NT2/D1 (cell line): ENCODE data around the gene CAMK1D.

Source experiments
- SUZ12 ChIP-seq: IDR thresholded peaks from 2 replicates; pipeline ENCODE4 v1.6.1; 2011; ENCODE audit not compliant: insufficient read length, insufficient read depth; ENCODE audit errors: extremely low read depth
- YY1 ChIP-seq: IDR thresholded peaks from 2 replicates; pipeline ENCODE4 v1.6.1; 2011; ENCODE audit not compliant: insufficient read length, insufficient read depth
- ZNF274 ChIP-seq: IDR thresholded peaks from 2 replicates; pipeline ENCODE4 v1.6.1; 2011; ENCODE audit warnings: mild to moderate bottlenecking, low read depth, low read length

GRCh38 chr10:12603766-12604470, 254.6 kb downstream of the CAMK1D start:
- TF ChIP-seq SUZ12: no peak
- no peak for TF ChIP-seq ZNF274
- no peak for TF ChIP-seq YY1
